Measurements from ENCODE around the gene PDE4D.

DNA sequence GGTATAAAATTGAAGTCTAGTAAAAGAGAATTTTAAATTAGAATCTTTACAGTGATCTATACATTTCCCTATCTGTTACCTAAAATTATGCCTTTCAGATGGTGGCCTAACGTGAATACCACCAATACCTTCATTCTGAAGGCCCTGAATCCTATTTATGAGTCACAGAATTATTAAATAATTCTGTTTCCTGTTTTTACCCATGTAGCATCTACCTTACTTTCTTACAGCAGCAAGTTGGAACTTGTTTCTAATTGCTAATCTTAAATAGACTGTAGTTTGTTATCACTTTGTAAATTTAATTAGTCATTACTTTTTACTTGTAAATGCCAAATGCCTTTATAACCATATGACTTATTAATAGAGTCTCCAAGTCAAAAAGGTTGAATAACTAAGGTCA, 135.0 kb downstream of the PDE4D start:
- TF ChIP-seq, protein P1, sequence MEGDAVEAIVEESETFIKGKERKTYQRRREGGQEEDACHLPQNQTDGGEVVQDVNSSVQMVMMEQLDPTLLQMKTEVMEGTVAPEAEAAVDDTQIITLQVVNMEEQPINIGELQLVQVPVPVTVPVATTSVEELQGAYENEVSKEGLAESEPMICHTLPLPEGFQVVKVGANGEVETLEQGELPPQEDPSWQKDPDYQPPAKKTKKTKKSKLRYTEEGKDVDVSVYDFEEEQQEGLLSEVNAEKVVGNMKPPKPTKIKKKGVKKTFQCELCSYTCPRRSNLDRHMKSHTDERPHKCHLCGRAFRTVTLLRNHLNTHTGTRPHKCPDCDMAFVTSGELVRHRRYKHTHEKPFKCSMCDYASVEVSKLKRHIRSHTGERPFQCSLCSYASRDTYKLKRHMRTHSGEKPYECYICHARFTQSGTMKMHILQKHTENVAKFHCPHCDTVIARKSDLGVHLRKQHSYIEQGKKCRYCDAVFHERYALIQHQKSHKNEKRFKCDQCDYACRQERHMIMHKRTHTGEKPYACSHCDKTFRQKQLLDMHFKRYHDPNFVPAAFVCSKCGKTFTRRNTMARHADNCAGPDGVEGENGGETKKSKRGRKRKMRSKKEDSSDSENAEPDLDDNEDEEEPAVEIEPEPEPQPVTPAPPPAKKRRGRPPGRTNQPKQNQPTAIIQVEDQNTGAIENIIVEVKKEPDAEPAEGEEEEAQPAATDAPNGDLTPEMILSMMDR (IDR thresholded peaks at IDR 0.05): no peak
- no peak for TF ChIP-seq POLR2A (IDR thresholded peaks at IDR 0.05)
